HS-5 (cell line): ENCODE data around the gene METTL21C.

Experiments
- DNase-seq: peaks from one replicate; pipeline ENCODE4 v3.0.0-alpha.2; 2012; ENCODE audit warnings: low read depth

METTL21C gene

GRCh38 chr13:102694937-102695336 is at the start of gene METTL21C:
Gene METTL21C (minus strand): TSS chr13:102695044. CDS start chr13:102694498, 546 bp downstream.
- no peak for DNase-seq

- no peak for DNase-seq
Measured at GRCh38 chr13:102742506-102742905, 47.7 kb upstream of the METTL21C start.

- no peak for DNase-seq
Measured at GRCh38 chr13:102742101-102742500, 47.3 kb upstream of the METTL21C start.

- DNase-seq, result no peak
Measured at GRCh38 chr13:102729560-102730270, 34.9 kb upstream of the METTL21C start.

- DNase-seq, result no peak
Measured at GRCh38 chr13:102726430-102726829, 31.6 kb upstream of the METTL21C start.

GRCh38 chr13:102724923-102725322 is 30.1 kb upstream of the METTL21C start:
- DNase-seq, result no peak

GRCh38 chr13:102721800-102722231 is 27.0 kb upstream of the METTL21C start:
- DNase-seq, result no peak

- DNase-seq, result no peak
Measured at GRCh38 chr13:102718746-102719145, 23.9 kb upstream of the METTL21C start.

GRCh38 chr13:102715447-102715846 is 20.6 kb upstream of the METTL21C start:
- DNase-seq, result no peak

- no peak for DNase-seq
Measured at GRCh38 chr13:102710261-102710679, 15.4 kb upstream of the METTL21C start.

GRCh38 chr13:102709536-102709935 is 14.7 kb upstream of the METTL21C start:
- DNase-seq, result no peak

- DNase-seq, result no peak
Measured at GRCh38 chr13:102708991-102709390, 14.1 kb upstream of the METTL21C start.

GRCh38 chr13:102708211-102708610 is 13.4 kb upstream of the METTL21C start:
- no peak for DNase-seq

GRCh38 chr13:102707467-102707866 is 12.6 kb upstream of the METTL21C start:
- peak; percentile 71 for DNase-seq

GRCh38 chr13:102704238-102705058 is 9.6 kb upstream of the METTL21C start:
- no peak for DNase-seq

- DNase-seq, result no peak
Measured at GRCh38 chr13:102703726-102704035, 8.8 kb upstream of the METTL21C start.

GRCh38 chr13:102702965-102703725 is 8.3 kb upstream of the METTL21C start:
- DNase-seq, result no peak

- no peak for DNase-seq
Measured at GRCh38 chr13:102701331-102701730, 6.5 kb upstream of the METTL21C start.

GRCh38 chr13:102700088-102701031 is 5.5 kb upstream of the METTL21C start:
- no peak for DNase-seq

- DNase-seq, result no peak
Measured at GRCh38 chr13:102699504-102699903, 4.7 kb upstream of the METTL21C start.

GRCh38 chr13:102698649-102698980 is 3.8 kb upstream of the METTL21C start:
- no peak for DNase-seq
